Astrocyte of the cerebellum (primary cell): Measurements from ENCODE around the gene RASGRP3.
"Not testable (repeated sequence)": the region's sequence is repeated elsewhere in the genome, so short reads cannot be mapped to it uniquely, and the experiment has no call there.

Experiments used
- DNase-seq: peaks from one replicate; pipeline ENCODE4 v3.0.0-alpha.2; 2011; ENCODE audit warnings: low read depth
- H3K4me3 ChIP-seq: 2 replicates; pipeline ENCODE4 v1.5.1; 2011; ENCODE audit warnings: mild to moderate bottlenecking, low read depth, low read length, moderate library complexity
- in situ Hi-C: cut with HindIII; loops from 2 replicates; pipeline ENCODE4 v1.10.0; 2017; ENCODE audit warnings: low sequenced_read_pairs
- TF ChIP-seq, protein P1 (sequence below): IDR thresholded peaks from 2 replicates; pipeline ENCODE4 v1.5.1; 2012; ENCODE audit warnings: low read length, low read depth, moderate library complexity, mild to moderate bottlenecking; ENCODE audit errors: missing control alignments

Gene RASGRP3

GRCh38 chr2:33433279-33434235 lies 42.9 kb upstream of the RASGRP3 start:
- TF ChIP-seq, protein P1, sequence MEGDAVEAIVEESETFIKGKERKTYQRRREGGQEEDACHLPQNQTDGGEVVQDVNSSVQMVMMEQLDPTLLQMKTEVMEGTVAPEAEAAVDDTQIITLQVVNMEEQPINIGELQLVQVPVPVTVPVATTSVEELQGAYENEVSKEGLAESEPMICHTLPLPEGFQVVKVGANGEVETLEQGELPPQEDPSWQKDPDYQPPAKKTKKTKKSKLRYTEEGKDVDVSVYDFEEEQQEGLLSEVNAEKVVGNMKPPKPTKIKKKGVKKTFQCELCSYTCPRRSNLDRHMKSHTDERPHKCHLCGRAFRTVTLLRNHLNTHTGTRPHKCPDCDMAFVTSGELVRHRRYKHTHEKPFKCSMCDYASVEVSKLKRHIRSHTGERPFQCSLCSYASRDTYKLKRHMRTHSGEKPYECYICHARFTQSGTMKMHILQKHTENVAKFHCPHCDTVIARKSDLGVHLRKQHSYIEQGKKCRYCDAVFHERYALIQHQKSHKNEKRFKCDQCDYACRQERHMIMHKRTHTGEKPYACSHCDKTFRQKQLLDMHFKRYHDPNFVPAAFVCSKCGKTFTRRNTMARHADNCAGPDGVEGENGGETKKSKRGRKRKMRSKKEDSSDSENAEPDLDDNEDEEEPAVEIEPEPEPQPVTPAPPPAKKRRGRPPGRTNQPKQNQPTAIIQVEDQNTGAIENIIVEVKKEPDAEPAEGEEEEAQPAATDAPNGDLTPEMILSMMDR: no peak
- H3K4me3 ChIP-seq: no peak overlapping the region
- in situ Hi-C loops: loop anchor here (5.0 kb wide), 1 partner anchor 396 kb away; no protein-coding TSS in a partner anchor
- no peak for DNase-seq

DNA sequence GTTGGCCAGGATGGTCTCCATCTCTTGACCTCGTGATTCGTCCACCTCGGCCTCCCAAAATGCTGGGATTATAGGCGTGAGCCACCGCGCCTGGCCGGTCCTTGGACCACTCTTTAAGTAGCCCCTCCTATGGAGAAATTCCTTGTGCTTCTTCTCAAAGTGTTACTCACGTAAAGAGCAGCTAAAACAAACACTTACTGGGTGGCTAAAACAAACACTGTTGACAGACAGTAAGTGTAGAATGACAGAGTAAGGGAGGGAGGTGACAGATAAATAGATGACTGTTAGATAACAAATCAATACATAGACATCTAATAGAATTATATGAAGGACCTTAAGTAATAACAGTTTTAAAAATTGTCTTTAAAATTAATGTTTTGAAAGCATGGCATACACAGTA lies 40.9 kb upstream of the RASGRP3 start:
- in situ Hi-C loops: no loop called here
- TF ChIP-seq, protein P1: no peak
- no peak for DNase-seq
- H3K4me3 ChIP-seq: no peak overlapping the region

- H3K4me3 ChIP-seq: no peak overlapping the region
- in situ Hi-C loops: no loop called here
- TF ChIP-seq, protein P1: no peak
- DNase-seq: no peak
These were observed 40.4 kb upstream of the RASGRP3 start for GRCh38 chr2:33436083-33436482.

GRCh38 chr2:33437297-33437696 lies 39.2 kb upstream of the RASGRP3 start:
- TF ChIP-seq, protein P1: no peak
- no peak overlapping the region for H3K4me3 ChIP-seq
- in situ Hi-C loops: no loop called here
- peak; percentile 95 for DNase-seq

DNA sequence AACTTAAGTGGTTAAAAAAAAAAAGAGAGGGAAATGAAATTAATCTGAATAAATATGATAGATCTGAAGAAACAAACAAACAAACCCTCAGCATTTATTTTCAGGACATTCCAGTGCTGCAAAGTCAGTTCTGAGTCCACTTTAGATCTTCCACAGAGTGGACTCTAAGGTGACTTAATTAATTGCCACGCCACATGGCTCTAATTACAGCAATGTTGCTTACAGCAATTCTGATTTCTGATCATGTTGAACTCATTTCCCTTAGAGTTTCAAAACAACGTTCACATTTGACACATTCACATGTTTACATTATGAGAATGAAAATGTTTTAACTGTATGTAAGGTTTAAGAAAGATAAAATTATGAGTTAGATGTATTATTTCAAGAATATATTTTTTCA lies 38.6 kb upstream of the RASGRP3 start:
- TF ChIP-seq, protein P1: no peak
- in situ Hi-C loops: no loop called here
- DNase-seq: no peak
- H3K4me3 ChIP-seq: no peak overlapping the region

DNA sequence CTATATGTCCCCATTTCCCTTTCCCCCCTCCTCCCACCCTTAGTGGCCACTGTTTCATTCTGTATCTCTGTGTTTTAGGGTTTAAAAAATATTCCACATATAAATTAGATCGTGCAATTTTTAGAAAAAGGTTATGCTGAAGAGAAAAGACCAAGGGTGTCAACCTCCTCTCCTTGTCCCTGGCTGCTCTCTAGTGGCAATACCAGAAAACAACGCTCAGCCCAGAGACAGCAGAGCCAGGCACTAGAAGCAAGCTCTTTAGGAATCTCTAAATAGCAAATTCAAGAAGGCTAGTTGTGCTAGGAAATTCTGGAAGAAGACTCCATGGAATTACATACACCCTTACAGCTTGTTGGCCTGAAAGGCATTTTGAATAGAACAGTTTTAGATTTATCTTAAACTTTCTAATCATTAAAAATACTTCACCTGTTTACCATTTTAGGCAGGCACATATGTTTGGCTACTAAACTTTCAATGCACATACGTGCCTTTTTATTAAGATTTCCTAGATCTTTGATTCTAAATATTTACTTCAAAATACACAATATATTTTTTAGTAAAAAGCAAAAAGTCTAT lies 35.1 kb upstream of the RASGRP3 start:
- in situ Hi-C loops: no loop called here

GRCh38 chr2:33442052-33442451 lies 34.4 kb upstream of the RASGRP3 start:
- DNase-seq, in situ Hi-C loops: not testable (repeated sequence)

More for the DNA sequence above, 35.1 kb upstream of the RASGRP3 start:
- H3K4me3 ChIP-seq: no peak overlapping the region
- TF ChIP-seq, protein P1: peak; percentile 86
- peak; percentile 47 for DNase-seq

More at GRCh38 chr2:33442052-33442451, 34.4 kb upstream of the RASGRP3 start:
- H3K4me3 ChIP-seq: not testable (repeated sequence)
